Activated CD8-positive, alpha-beta memory T cell treated with anti-CD3 and anti-CD28 coated beads, Interleukin-2, amount 10 ng/mL, durations not matched to agents 7 days and 5 days (primary cell): Measurements from ENCODE around the gene TPCN2. TPM values are rescaled to one million over a fixed set of nuclear protein-coding genes. Genes with fewer than 3 reads are reported as not detected.

Experiments used
- ATAC-seq: fragments of 150-1000 bp; cut with Tn5 transposase; one replicate; pipeline ENCODE4 v1.10.0; 2021; ENCODE audit warnings: moderate library complexity
- CTCF ChIA-PET: fragments of 350-600 bp; sonication (Branson Sonifier 250); formaldehyde crosslinking; loops from one replicate; lab custom pipeline; 2021; ENCODE audit warnings: antibody characterized with exemption; lab: Charles Lee
- DNase-seq: peaks from one replicate; pipeline ENCODE4 v3.0.0-alpha.2; 2020
- H3K27ac Mint-ChIP-seq: one replicate; pipeline ENCODE4 v1.8.0; 2021; ENCODE audit warnings: mild to moderate bottlenecking, mixed read lengths
- H3K27me3 Mint-ChIP-seq: one replicate; pipeline ENCODE4 v1.8.0; 2021; ENCODE audit warnings: mixed read lengths
- H3K36me3 Mint-ChIP-seq: one replicate; pipeline ENCODE4 v1.8.0; 2021; ENCODE audit warnings: mild to moderate bottlenecking, mixed read lengths
- H3K4me1 Mint-ChIP-seq: one replicate; pipeline ENCODE4 v1.8.0; 2021; ENCODE audit warnings: mixed read lengths
- H3K4me3 Mint-ChIP-seq: one replicate; pipeline ENCODE4 v1.8.0; 2021; ENCODE audit warnings: mild to moderate bottlenecking, moderate library complexity, mixed read lengths
- H3K9me3 Mint-ChIP-seq: one replicate; pipeline ENCODE4 v1.8.0; 2022; ENCODE audit warnings: low read depth, mixed read lengths
- total RNA-seq, 2 experiments: library from RNA; stranded (reverse); gene quantifications; one replicate each; pipeline ENCODE4 v1.2.3, GENCODE V29; 2021

TPCN2 gene
- total RNA-seq, 2 experiments from 2014 or later = 15.3 to 20.6 TPM

GRCh38 chr11:69085490-69086095 lies 36.9 kb downstream of the TPCN2 start:
- Mint-ChIP-seq H3K9me3 (no peaks in the 10 kb centered on the region), H3K36me3 (peaks cover 7% of the 10 kb centered on the region), H3K4me1 (peaks cover 11% of the 10 kb centered on the region), H3K4me3 (no peak overlapping the region), H3K27ac (no peak overlapping the region), H3K27me3 (no peaks in the 10 kb centered on the region)
- DNase-seq = no peak
- no peak for ATAC-seq
- CTCF ChIA-PET = no interaction called here

GRCh38 chr11:69086152-69087132 lies 37.7 kb downstream of the TPCN2 start:
- ATAC-seq (no peak), DNase-seq (no peak)
- Mint-ChIP-seq H3K4me1 (peaks cover 9% of the 10 kb centered on the region), H3K9me3 (no peaks in the 10 kb centered on the region), H3K27me3 (no peaks in the 10 kb centered on the region), H3K4me3 (no peak overlapping the region), H3K36me3 (peaks cover 10% of the 10 kb centered on the region), H3K27ac (no peak overlapping the region)
- CTCF ChIA-PET = no interaction called here

- ATAC-seq = no peak
- no peaks in the 10 kb centered on the region for H3K27me3 Mint-ChIP-seq
- no peak overlapping the region for H3K4me3 Mint-ChIP-seq
- H3K27ac Mint-ChIP-seq = no peak overlapping the region
- CTCF ChIA-PET = no interaction called here
- H3K9me3 Mint-ChIP-seq = no peaks in the 10 kb centered on the region
- H3K36me3 Mint-ChIP-seq = peaks cover 13% of the 10 kb centered on the region
- H3K4me1 Mint-ChIP-seq = peaks cover 9% of the 10 kb centered on the region
- DNase-seq = no peak
Measured at GRCh38 chr11:69087133-69087524, 38.4 kb downstream of the TPCN2 start.

GRCh38 chr11:69087811-69088210 lies 39.1 kb downstream of the TPCN2 start:
- Mint-ChIP-seq H3K4me1 (peaks cover 9% of the 10 kb centered on the region), H3K4me3 (no peak overlapping the region), H3K36me3 (peaks cover 14% of the 10 kb centered on the region), H3K27ac (no peak overlapping the region), H3K9me3 (no peaks in the 10 kb centered on the region), H3K27me3 (no peaks in the 10 kb centered on the region)
- CTCF ChIA-PET = interaction anchor here (0.6 kb wide), 1 partner anchor 9 kb away, joined by 4 read pairs; no protein-coding TSS in a partner anchor
- DNase-seq (no peak), ATAC-seq (no peak)

- CTCF ChIA-PET = interaction anchor here (1.5 kb wide), 1 partner anchor 105 kb away, joined by 3 read pairs; no protein-coding TSS in a partner anchor
- H3K4me3 Mint-ChIP-seq = no peak overlapping the region
- peak overlapping the region; percentile 12 for H3K27ac Mint-ChIP-seq
- H3K27me3 Mint-ChIP-seq = no peaks in the 10 kb centered on the region
- peaks cover 15% of the 10 kb centered on the region for H3K36me3 Mint-ChIP-seq
- peak; percentile 73 for DNase-seq
- peaks cover 9% of the 10 kb centered on the region for H3K4me1 Mint-ChIP-seq
- ATAC-seq = peak; percentile 76
- no peaks in the 10 kb centered on the region for H3K9me3 Mint-ChIP-seq
Measured at GRCh38 chr11:69088676-69089146, 40.0 kb downstream of the TPCN2 start.

- DNase-seq = peak; percentile 46
- CTCF ChIA-PET = interaction anchor here (1.2 to 1.5 kb wide), 2 partner anchors 106 to 581 kb away, joined by 3 read pairs; no protein-coding TSS in a partner anchor
Measured at GRCh38 chr11:69089258-69089657, 40.5 kb downstream of the TPCN2 start.

GRCh38 chr11:69091638-69092165 lies 43.0 kb downstream of the TPCN2 start:
- H3K36me3 Mint-ChIP-seq = peaks cover 15% of the 10 kb centered on the region
- H3K4me3 Mint-ChIP-seq = no peak overlapping the region
- CTCF ChIA-PET = interaction anchor here (0.9 kb wide), 1 partner anchor 14 kb away, joined by 3 read pairs; no protein-coding TSS in a partner anchor
- H3K9me3 Mint-ChIP-seq = no peaks in the 10 kb centered on the region
- DNase-seq (no peak), ATAC-seq (no peak)
- no peak overlapping the region for H3K27ac Mint-ChIP-seq
- H3K4me1 Mint-ChIP-seq = peaks cover 9% of the 10 kb centered on the region
- no peaks in the 10 kb centered on the region for H3K27me3 Mint-ChIP-seq

More at GRCh38 chr11:69089258-69089657, 40.5 kb downstream of the TPCN2 start:
- peak; percentile 18 for ATAC-seq
- no peaks in the 10 kb centered on the region for H3K27me3 Mint-ChIP-seq
- H3K9me3 Mint-ChIP-seq = no peaks in the 10 kb centered on the region
- no peak overlapping the region for H3K4me3 Mint-ChIP-seq
- peaks cover 9% of the 10 kb centered on the region for H3K4me1 Mint-ChIP-seq
- H3K36me3 Mint-ChIP-seq = peaks cover 15% of the 10 kb centered on the region
- H3K27ac Mint-ChIP-seq = no peak overlapping the region

- ATAC-seq (no peak), DNase-seq (no peak)
- Mint-ChIP-seq H3K4me1 (peaks cover 9% of the 10 kb centered on the region), H3K9me3 (no peaks in the 10 kb centered on the region), H3K4me3 (no peak overlapping the region), H3K27me3 (no peaks in the 10 kb centered on the region), H3K27ac (no peak overlapping the region), H3K36me3 (peaks cover 15% of the 10 kb centered on the region)
- CTCF ChIA-PET = no interaction called here
Measured at GRCh38 chr11:69092263-69092662, 43.5 kb downstream of the TPCN2 start.

GRCh38 chr11:69093106-69093505 lies 44.4 kb downstream of the TPCN2 start:
- Mint-ChIP-seq H3K4me3 (no peak overlapping the region), H3K9me3 (no peaks in the 10 kb centered on the region), H3K27ac (no peak overlapping the region), H3K27me3 (no peaks in the 10 kb centered on the region), H3K36me3 (peaks cover 15% of the 10 kb centered on the region), H3K4me1 (peaks cover 9% of the 10 kb centered on the region)
- DNase-seq (no peak), ATAC-seq (no peak)
- CTCF ChIA-PET = no interaction called here

- ATAC-seq (no peak), DNase-seq (no peak)
- Mint-ChIP-seq H3K27ac (no peak overlapping the region), H3K4me3 (no peak overlapping the region), H3K9me3 (no peaks in the 10 kb centered on the region), H3K4me1 (peaks cover 2% of the 10 kb centered on the region), H3K36me3 (peaks cover 15% of the 10 kb centered on the region), H3K27me3 (no peaks in the 10 kb centered on the region)
- CTCF ChIA-PET = no interaction called here
Measured at GRCh38 chr11:69094111-69094914, 45.6 kb downstream of the TPCN2 start.

GRCh38 chr11:69094915-69095290 lies 46.2 kb downstream of the TPCN2 start:
- Mint-ChIP-seq H3K4me3 (no peak overlapping the region), H3K36me3 (peaks cover 15% of the 10 kb centered on the region), H3K9me3 (no peaks in the 10 kb centered on the region), H3K4me1 (no peaks in the 10 kb centered on the region), H3K27ac (no peak overlapping the region), H3K27me3 (peaks cover 3% of the 10 kb centered on the region)
- ATAC-seq (no peak), DNase-seq (no peak)
- CTCF ChIA-PET = no interaction called here

GRCh38 chr11:69095300-69095699 lies 46.6 kb downstream of the TPCN2 start:
- CTCF ChIA-PET = no interaction called here

GRCh38 chr11:69096473-69096872 lies 47.7 kb downstream of the TPCN2 start:
- ATAC-seq = no peak
- no peaks in the 10 kb centered on the region for H3K4me1 Mint-ChIP-seq
- H3K27ac Mint-ChIP-seq = no peak overlapping the region
- H3K9me3 Mint-ChIP-seq = no peaks in the 10 kb centered on the region
- peaks cover 9% of the 10 kb centered on the region for H3K36me3 Mint-ChIP-seq
- H3K27me3 Mint-ChIP-seq = peaks cover 3% of the 10 kb centered on the region
- no peak overlapping the region for H3K4me3 Mint-ChIP-seq
- DNase-seq = no peak
- CTCF ChIA-PET = no interaction called here

More at GRCh38 chr11:69095300-69095699, 46.6 kb downstream of the TPCN2 start:
- no peak for DNase-seq
- peaks cover 12% of the 10 kb centered on the region for H3K36me3 Mint-ChIP-seq
- ATAC-seq = no peak
- H3K27me3 Mint-ChIP-seq = peaks cover 3% of the 10 kb centered on the region
- no peak overlapping the region for H3K27ac Mint-ChIP-seq
- no peaks in the 10 kb centered on the region for H3K4me1 Mint-ChIP-seq
- no peaks in the 10 kb centered on the region for H3K9me3 Mint-ChIP-seq
- no peak overlapping the region for H3K4me3 Mint-ChIP-seq
